ENCODE data around the gene GSTM5.

GRCh38 chr1:109721042-109721441 is 9.0 kb downstream of the GSTM5 start:
- TF ChIP-seq EZH2 (IDR thresholded peaks at IDR 0.05; ENCODE audit: low read depth) (no peak), CTCF (conservative IDR thresholded peaks at IDR 0.05) (no peak)
